ENCODE data around the gene RGS7BP.

Gene RGS7BP

GRCh38 chr5:64569858-64570257 is 64.0 kb downstream of the RGS7BP start:
- DNase-seq (ENCODE audit: low spot score) = no peak
- in situ Hi-C loops (cut with MboI; ENCODE audit: low sequenced_read_pairs, unreplicated experiment) = no loop called here
- TF ChIP-seq CTCF (IDR thresholded peaks at IDR 0.05; ENCODE audit: borderline replicate concordance, control extremely low read depth, extremely low read depth, insufficient read depth, missing control alignments) = no peak

GRCh38 chr5:64570395-64570996 is 64.7 kb downstream of the RGS7BP start:
- no peak for DNase-seq (ENCODE audit: low spot score)
- TF ChIP-seq CTCF (IDR thresholded peaks at IDR 0.05; ENCODE audit: borderline replicate concordance, control extremely low read depth, extremely low read depth, insufficient read depth, missing control alignments) = no peak
- in situ Hi-C loops (cut with MboI; ENCODE audit: low sequenced_read_pairs, unreplicated experiment) = no loop called here

- no peak for TF ChIP-seq CTCF (IDR thresholded peaks at IDR 0.05; ENCODE audit: borderline replicate concordance, control extremely low read depth, extremely low read depth, insufficient read depth, missing control alignments)
- in situ Hi-C loops (cut with MboI; ENCODE audit: low sequenced_read_pairs, unreplicated experiment) = no loop called here
- DNase-seq (ENCODE audit: low spot score) = no peak
These were observed 69.7 kb downstream of the RGS7BP start for GRCh38 chr5:64575561-64575960.

GRCh38 chr5:64576250-64576649 is 70.4 kb downstream of the RGS7BP start:
- in situ Hi-C loops (cut with MboI; ENCODE audit: low sequenced_read_pairs, unreplicated experiment) = no loop called here
- no peak for DNase-seq (ENCODE audit: low spot score)

GRCh38 chr5:64585646-64586045 is 79.8 kb downstream of the RGS7BP start:
- TF ChIP-seq CTCF (IDR thresholded peaks at IDR 0.05; ENCODE audit: borderline replicate concordance, control extremely low read depth, extremely low read depth, insufficient read depth, missing control alignments) = no peak
- in situ Hi-C loops (cut with MboI; ENCODE audit: low sequenced_read_pairs, unreplicated experiment) = no loop called here

More at GRCh38 chr5:64576250-64576649, 70.4 kb downstream of the RGS7BP start:
- no peak for TF ChIP-seq CTCF (IDR thresholded peaks at IDR 0.05; ENCODE audit: borderline replicate concordance, control extremely low read depth, extremely low read depth, insufficient read depth, missing control alignments)

GRCh38 chr5:64587370-64587769 is 81.6 kb downstream of the RGS7BP start:
- TF ChIP-seq CTCF (IDR thresholded peaks at IDR 0.05; ENCODE audit: borderline replicate concordance, control extremely low read depth, extremely low read depth, insufficient read depth, missing control alignments) = no peak
- no peak for DNase-seq (ENCODE audit: low spot score)
- in situ Hi-C loops (cut with MboI; ENCODE audit: low sequenced_read_pairs, unreplicated experiment) = no loop called here

More at GRCh38 chr5:64585646-64586045, 79.8 kb downstream of the RGS7BP start:
- DNase-seq (ENCODE audit: low spot score) = no peak
